ENCODE results near the gene CPLX4.

Gene CPLX4

DNA sequence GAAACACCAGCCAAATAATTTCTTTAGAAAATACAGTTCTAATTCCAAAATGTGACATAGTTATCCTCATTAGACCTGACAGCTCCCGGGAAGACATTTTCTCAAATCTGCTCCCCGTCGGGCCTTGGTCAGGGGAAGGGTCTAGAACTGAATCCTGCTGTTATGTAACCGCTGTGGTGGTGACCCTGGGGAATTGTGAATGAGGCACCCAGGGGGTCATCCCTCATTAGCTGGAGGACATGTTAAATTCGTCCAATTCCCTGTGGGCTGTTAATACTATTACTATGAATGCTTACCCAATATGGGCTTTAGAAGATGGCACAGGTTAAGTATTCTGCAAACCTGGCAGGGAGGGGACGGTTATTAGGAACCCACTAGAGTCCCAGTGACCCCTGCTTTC, 11.8 kb downstream of the CPLX4 start:
- DNase-seq (ENCODE audit: low spot score): no peak

DNA sequence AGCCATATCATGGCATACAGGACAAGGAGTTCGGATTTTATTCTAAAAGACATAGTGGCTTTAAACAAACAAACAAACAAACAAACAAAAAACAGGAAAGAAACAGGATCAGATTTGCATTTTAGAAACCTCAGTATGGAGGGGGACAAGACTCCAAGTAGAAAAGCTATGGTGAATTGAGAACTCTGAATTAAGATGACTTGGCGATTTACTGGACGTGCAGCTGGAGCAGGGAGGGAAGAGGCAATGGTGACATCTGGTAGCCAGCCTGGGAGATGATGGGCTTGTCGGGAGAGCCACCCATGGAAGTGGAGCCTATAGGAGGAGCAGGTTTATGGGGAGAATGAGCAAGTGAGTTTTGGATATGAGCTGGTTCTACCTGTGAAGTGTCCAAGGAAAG, 13.2 kb downstream of the CPLX4 start:
- DNase-seq (ENCODE audit: low spot score): no peak

DNA sequence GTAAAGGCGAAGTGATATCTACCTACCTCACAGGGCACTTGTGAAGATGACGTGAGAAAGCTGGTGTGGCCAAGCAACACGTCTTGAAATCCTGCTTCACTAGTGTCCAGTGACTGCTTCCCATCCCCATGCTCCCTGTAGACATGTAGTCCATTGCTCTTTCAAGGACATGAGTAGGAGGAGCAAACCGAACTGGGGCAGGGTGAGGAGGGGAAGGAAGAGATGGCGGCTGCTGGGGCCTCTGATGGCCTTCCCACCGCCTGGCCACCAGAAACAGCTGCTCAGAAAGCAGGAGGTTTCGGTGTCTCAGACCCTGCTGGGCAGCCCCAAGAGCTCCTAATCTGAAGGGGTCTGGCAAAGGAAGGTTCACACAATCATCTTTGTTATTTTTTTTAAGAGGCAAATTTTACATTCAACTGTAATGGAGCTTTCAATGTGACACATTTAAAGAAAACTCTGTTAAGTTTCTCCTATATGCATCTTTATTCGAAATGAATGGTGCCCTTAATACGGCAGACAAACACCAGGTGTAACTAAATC, 14.7 kb downstream of the CPLX4 start:
- no peak for DNase-seq (ENCODE audit: low spot score)

GRCh38 chr18:59303006-59303405, 15.4 kb downstream of the CPLX4 start:
- DNase-seq (ENCODE audit: low spot score): no peak

DNA sequence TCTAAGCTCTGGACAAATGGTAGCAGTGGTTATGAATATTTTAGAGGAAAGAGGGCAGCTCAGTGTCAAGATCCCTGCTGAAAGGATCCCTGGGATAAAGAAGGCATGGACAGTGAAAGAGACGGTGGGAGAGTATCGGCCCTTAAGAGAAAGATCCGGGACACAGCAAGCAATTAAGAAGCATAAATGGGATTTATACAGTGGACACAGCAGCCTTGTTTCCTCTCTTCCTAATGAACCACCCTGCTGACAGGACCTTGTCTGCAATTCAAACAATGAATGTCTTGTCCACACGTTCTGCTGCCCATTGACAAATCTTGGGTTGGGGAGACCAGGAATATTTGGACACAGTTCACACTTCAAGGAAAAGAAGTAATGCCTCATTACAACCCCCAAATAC, 16.5 kb downstream of the CPLX4 start:
- no peak for DNase-seq (ENCODE audit: low spot score)

DNA sequence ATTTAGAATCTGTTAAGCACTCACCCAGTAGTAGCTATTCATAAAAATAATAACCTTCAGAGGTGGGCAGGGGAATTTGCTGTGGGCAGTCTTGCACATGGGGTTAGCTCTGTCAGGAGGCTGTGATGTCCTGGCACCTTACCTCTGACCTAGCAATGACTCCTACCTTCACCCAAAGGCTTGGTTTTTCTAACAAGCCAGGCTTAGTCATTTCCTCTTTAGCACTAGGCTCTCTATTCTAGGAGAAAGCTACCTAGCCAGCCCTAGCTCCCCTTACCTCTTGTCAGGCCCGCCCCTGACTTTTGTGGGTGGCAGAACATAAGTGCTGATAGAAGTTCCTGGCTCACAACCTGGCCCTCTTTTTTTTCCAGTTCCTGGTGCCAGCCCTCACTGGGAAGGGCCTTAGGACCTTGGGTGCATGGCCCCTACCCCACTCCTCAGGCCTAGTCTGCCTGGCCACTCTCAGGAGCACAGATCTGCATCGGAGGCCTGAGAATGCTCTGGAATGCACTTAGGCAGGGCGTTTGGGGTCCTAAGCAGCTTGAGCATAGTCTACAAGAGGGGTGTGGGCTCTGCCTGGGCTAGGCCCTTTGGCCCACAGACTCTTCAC, 17.7 kb downstream of the CPLX4 start:
- no peak for DNase-seq (ENCODE audit: low spot score)

GRCh38 chr18:59298871-59299270, 19.6 kb downstream of the CPLX4 start:
- no peak for DNase-seq (ENCODE audit: low spot score)

GRCh38 chr18:59293317-59293716, 25.1 kb downstream of the CPLX4 start:
- no peak for DNase-seq (ENCODE audit: low spot score)

GRCh38 chr18:59286341-59286740, 32.1 kb downstream of the CPLX4 start:
- no peak for DNase-seq (ENCODE audit: low spot score)

DNA sequence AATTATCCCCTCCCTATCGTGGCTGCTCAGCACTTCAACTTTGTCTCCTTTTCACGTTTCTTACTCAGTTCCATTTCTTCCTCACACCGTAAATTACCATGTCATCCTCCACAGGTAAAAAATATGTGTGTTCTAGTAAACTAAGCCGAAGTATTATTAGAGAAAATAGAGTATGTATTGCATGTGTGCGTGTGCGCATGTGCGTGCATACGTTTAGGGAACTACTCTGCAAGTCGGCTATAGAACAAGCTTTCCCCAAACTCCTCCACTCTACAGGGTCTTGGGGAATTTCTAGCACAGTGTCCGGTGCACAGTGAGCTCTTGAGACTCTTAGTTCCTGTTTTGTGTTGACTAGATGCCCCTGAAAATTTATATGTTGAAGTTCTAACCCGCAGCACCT, 36.1 kb downstream of the CPLX4 start:
- DNase-seq (ENCODE audit: low spot score): no peak

GRCh38 chr18:59279722-59280121, 38.7 kb downstream of the CPLX4 start:
- no peak for DNase-seq (ENCODE audit: low spot score)

GRCh38 chr18:59279193-59279592, 39.3 kb downstream of the CPLX4 start:
- no peak for DNase-seq (ENCODE audit: low spot score)

- no peak for DNase-seq (ENCODE audit: low spot score)
Measured at GRCh38 chr18:59278793-59279192, 39.7 kb downstream of the CPLX4 start.

DNA sequence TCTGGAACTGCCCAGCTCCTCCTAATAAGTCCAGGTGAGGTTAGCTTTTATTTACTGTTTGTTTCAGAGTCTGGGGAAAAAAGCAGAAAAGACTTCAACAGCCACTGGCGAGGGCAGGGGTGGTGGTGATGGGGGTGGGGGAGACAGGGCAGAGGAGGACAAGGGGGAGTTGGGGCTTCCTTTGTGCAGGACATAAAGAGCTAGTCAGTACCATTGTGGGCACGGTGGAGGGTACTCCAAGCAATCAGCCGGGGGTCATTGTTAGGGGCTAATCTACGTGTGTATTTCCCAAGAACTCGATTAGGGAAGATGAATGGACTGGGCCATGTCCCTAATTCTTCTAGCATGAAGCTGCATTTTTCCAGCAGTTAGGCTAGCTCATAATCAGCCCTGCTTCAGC, 42.4 kb downstream of the CPLX4 start:
- DNase-seq (ENCODE audit: low spot score): no peak

GRCh38 chr18:59275406-59275949, 43.0 kb downstream of the CPLX4 start:
- no peak for DNase-seq (ENCODE audit: low spot score)

GRCh38 chr18:59274533-59274928, 43.9 kb downstream of the CPLX4 start:
- DNase-seq (ENCODE audit: low spot score): no peak

DNA sequence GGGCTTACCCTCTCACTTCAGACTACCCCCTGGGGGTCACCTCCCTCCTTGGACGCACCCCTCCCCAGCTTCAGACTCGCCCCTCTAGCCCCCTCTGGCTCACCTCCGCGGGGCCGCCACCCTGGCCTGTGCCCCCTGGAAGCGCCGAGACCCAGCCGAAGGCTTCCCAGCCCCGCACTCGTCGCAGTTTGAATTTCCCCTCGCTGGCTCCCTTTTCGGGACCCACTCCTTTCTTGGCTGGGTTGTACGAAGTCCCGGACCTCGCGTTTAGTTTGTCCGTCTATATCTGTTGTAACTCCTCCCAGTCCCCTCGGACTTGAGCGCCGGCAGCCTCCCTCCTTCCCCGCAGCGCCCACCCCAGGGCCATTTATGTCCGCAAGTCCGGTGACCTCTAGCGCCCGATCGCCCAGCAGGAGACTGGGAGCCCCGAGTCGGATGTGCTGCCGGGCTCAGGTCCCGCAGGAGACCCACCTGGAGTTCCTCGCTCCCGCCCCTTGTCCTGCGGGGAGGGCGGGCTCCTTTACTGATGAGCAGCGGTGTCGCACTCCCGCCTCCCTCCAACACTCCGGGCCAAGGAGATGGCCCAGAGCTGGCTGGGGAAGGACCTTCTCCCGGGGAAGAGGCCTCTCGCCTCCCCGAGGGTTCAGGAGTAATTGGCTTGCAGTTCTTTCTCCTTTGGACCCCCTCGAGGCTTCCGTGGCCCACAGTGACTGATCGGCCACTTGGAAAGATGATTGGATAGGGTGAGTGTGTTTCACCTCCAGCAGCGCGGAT, 44.5 kb downstream of the CPLX4 start:
- no peak for DNase-seq (ENCODE audit: low spot score)

DNA sequence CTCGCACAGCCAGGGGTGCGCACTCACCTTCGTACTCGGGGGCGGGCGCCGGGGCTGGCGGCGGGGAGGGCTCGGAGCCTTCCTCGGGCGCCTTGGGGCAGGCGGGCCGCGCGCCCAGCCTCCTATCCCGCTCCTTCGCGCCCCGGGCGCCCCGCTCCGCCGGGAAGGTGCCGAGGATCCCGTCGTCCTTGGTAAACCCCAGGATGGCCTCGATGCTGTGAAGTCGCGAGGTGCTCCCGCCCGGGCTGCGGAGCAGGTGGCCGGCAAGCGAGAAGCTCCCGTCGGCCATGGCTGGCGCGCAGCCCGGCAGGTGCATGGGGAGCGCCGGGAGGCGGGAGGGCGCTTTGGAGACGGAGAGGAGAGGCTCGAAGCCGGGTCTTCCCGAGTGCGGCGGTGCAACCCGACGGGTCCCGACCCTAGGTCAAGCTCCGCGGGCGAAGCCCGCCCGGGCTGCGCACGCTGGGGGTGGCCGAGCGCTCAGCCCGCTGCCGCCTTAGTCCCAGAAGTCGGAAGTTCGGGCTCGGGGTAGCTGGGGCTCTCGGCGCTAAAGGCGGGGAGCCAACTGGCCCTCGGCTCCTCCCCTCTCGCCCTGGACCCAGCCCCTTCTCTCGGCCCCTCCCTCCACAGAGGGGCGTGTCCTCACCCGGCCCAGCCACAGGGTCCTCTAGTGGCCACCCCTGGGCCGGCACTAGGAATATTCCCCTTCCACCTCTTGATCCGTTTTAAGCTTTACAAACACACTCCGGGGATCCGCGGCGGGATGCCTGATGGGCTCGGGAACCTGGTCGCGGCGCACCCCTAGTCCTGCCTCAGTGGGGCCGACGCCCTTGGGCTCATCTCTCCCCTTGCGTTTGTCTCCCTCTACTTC, 45.3 kb downstream of the CPLX4 start, which contains the start of gene RAX:
TSS of gene RAX (minus strand) at position 564 of the 868 bp plus-strand sequence. CDS start at position 316, 248 bp downstream.
- no peak for DNase-seq (ENCODE audit: low spot score)

GRCh38 chr18:59272221-59272888, 46.1 kb downstream of the CPLX4 start:
- no peak for DNase-seq (ENCODE audit: low spot score)

DNA sequence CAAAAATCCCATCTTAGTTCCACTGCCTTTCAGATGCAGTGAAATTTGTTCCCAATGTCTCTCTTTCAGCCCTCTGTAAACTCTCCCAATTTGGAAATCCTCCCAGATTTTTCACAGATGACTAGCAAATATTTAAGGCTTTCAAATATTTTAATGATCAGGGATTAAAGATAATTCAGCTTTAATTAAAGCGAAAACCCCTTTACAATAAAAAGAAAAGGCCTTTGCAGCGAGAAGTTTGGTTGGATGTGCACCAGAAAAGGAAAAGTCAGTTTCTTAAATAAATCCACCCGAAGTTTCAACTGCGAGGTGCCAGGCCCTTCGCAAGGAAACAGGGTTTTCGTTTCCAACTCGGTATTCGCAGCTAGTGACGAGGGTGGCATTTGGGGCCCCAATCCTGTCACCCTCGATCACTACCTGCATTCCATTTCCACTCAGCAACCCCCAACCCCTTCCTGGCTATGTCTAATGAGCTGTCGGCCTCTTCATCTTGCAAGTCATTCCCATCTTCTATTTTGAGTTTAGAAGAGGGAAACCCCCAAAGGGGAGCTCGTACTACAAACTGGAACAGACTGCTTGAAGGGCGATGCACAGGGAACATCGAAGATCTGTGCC, 46.7 kb downstream of the CPLX4 start:
- no peak for DNase-seq (ENCODE audit: low spot score)

GRCh38 chr18:59270689-59271257, 47.7 kb downstream of the CPLX4 start:
- no peak for DNase-seq (ENCODE audit: low spot score)

Measured in globus pallidus (tissue), 1 donor.